Measurements from ENCODE around the gene MYOG. TPM values are rescaled to one million over a fixed set of nuclear protein-coding genes. Genes with fewer than 3 reads are reported as not detected.
A peak's percentile ranks its signal among the peaks of the same experiment; 100 is the strongest.

Gene MYOG
- not detected for total RNA-seq
- polyA plus RNA-seq = not detected
- long read RNA-seq, donor 1 = 0 reads
- long read RNA-seq, donor 2 = 0 reads

- H3K4me1 ChIP-seq = peaks cover 0 to 19% (median 3%) of the 10 kb centered on the region in 6 donors
- no peak within 1 kb of the TSS for H3K4me3 ChIP-seq
- TF ChIP-seq, protein P1, sequence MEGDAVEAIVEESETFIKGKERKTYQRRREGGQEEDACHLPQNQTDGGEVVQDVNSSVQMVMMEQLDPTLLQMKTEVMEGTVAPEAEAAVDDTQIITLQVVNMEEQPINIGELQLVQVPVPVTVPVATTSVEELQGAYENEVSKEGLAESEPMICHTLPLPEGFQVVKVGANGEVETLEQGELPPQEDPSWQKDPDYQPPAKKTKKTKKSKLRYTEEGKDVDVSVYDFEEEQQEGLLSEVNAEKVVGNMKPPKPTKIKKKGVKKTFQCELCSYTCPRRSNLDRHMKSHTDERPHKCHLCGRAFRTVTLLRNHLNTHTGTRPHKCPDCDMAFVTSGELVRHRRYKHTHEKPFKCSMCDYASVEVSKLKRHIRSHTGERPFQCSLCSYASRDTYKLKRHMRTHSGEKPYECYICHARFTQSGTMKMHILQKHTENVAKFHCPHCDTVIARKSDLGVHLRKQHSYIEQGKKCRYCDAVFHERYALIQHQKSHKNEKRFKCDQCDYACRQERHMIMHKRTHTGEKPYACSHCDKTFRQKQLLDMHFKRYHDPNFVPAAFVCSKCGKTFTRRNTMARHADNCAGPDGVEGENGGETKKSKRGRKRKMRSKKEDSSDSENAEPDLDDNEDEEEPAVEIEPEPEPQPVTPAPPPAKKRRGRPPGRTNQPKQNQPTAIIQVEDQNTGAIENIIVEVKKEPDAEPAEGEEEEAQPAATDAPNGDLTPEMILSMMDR (IDR thresholded peaks at IDR 0.05 in 8 of 11, conservative IDR thresholded peaks at IDR 0.05 in 3 of 11) = no peak
- no peak for TF ChIP-seq POLR2AphosphoS5 (IDR thresholded peaks at IDR 0.05)
- no peak for TF ChIP-seq POLR2A (IDR thresholded peaks at IDR 0.05)
- no peak within 1 kb of the TSS for H3K27ac ChIP-seq
- no peaks in the 10 kb centered on the region for H3K36me3 ChIP-seq
- no peak for DNase-seq
- 84 to 94% (median 92%) methylated on average over 31 to 36 of the region's 36 CpGs for WGBS, 5 donors
- intact Hi-C loops (cut with DNase I; ENCODE audit: low total_unique reads) = no loop called here
- peaks cover 0 to 11% (median 0%) of the 10 kb centered on the region in 7 donors for H3K27me3 ChIP-seq (replicated peaks in 1 of 7)
- H3K9me3 ChIP-seq = no peaks in the 10 kb centered on the region
These were observed at the start of gene MYOG for GRCh38 chr1:203085528-203086406. Gene MYOG, minus strand, starts transcription at chr1:203086012. Its CDS starts 51 bp downstream, at chr1:203085961.

- TF ChIP-seq, protein P1 (IDR thresholded peaks at IDR 0.05 in 8 of 11, conservative IDR thresholded peaks at IDR 0.05 in 3 of 11) = no peak
- TF ChIP-seq POLR2AphosphoS5 (IDR thresholded peaks at IDR 0.05) = peak in 1 of 3 donors; percentile 38
- H3K9me3 ChIP-seq = no peaks in the 10 kb centered on the region
- H3K27me3 ChIP-seq (replicated peaks in 1 of 7) = peaks cover 0 to 75% (median 4%) of the 10 kb centered on the region in 7 donors
- WGBS, 5 donors = 60 to 68% (median 62%) methylated on average over 12 of the region's 12 CpGs
- H3K27ac ChIP-seq = peak overlapping the region in 7 of 8 donors; percentile 29 to 67 (median 62)
- peaks cover 3 to 34% (median 16%) of the 10 kb centered on the region in 6 donors for H3K4me1 ChIP-seq
- H3K4me3 ChIP-seq = no peak overlapping the region
- DNase-seq = no peak
- H3K36me3 ChIP-seq = no peaks in the 10 kb centered on the region
- intact Hi-C loops (cut with DNase I; ENCODE audit: low total_unique reads) = no loop called here
These were observed 48.3 kb upstream of the MYOG start for GRCh38 chr1:203133970-203134725.

- Histone ChIP-seq H3K27me3 (replicated peaks in 1 of 7) (peaks cover 0 to 79% (median 17%) of the 10 kb centered on the region in 7 donors), H3K36me3 (no peaks in the 10 kb centered on the region), H3K9me3 (no peaks in the 10 kb centered on the region), H3K4me3 (no peak overlapping the region), H3K4me1 (peaks cover 13 to 59% (median 38%) of the 10 kb centered on the region in 6 donors), H3K27ac (peak overlapping the region in 1 of 8 donors; percentile 18)
- intact Hi-C loops (cut with DNase I; ENCODE audit: low total_unique reads) = no loop called here
- DNase-seq = no peak
- WGBS, 5 donors = 78 to 88% (median 84%) methylated on average over 8 to 9 of the region's 9 CpGs
- TF ChIP-seq POLR2A (IDR thresholded peaks at IDR 0.05) = no peak
- TF ChIP-seq, protein P1 (IDR thresholded peaks at IDR 0.05 in 8 of 11, conservative IDR thresholded peaks at IDR 0.05 in 3 of 11) = no peak
- no peak for TF ChIP-seq POLR2AphosphoS5 (IDR thresholded peaks at IDR 0.05)
These were observed 45.9 kb upstream of the MYOG start for GRCh38 chr1:203131548-203132200.

Data from spleen (tissue), 13 donors.